HG02973 (cell line): ENCODE results near the gene BCL2.
A peak's percentile ranks its signal among the peaks of the same experiment; 100 is the strongest.
"Not testable (repeated sequence)": the region's sequence is repeated elsewhere in the genome, so short reads cannot be mapped to it uniquely, and the experiment has no call there.

Experiments used
- ATAC-seq: cut with Tn5 transposase; IDR thresholded peaks from one replicate; pipeline ENCODE4 v1.9.1; 2021; ENCODE audit warnings: moderate library complexity; ENCODE audit not compliant: unreplicated experiment

Gene BCL2

GRCh38 chr18:63319383-63320122 lies at the start of gene BCL2:
Gene BCL2, minus strand, starts transcription at chr18:63319769.
- ATAC-seq, result peak; percentile 11

- no peak for ATAC-seq
These were observed 49.0 kb upstream of the BCL2 start for GRCh38 chr18:63368611-63369010.

GRCh38 chr18:63367053-63367953 lies 47.7 kb upstream of the BCL2 start, which contains the start of gene KDSR:
Gene KDSR, minus strand, starts transcription at chr18:63367206. Its CDS starts 88 bp downstream, at chr18:63367118.
- ATAC-seq, result peak; percentile 80

- peak; percentile 32 for ATAC-seq
These were observed 46.9 kb upstream of the BCL2 start for GRCh38 chr18:63366213-63367052.

GRCh38 chr18:63365876-63366212 lies 46.3 kb upstream of the BCL2 start:
- no peak for ATAC-seq

GRCh38 chr18:63363951-63364350 lies 44.4 kb upstream of the BCL2 start:
- ATAC-seq, result no peak

- ATAC-seq, result not testable (repeated sequence)
These were observed 43.9 kb upstream of the BCL2 start for GRCh38 chr18:63363420-63363819.

GRCh38 chr18:63356272-63356896 lies 36.8 kb upstream of the BCL2 start:
- ATAC-seq, result no peak

- ATAC-seq, result no peak
These were observed 30.7 kb upstream of the BCL2 start for GRCh38 chr18:63350230-63350629.

- no peak for ATAC-seq
These were observed 29.1 kb upstream of the BCL2 start for GRCh38 chr18:63348508-63349136.

GRCh38 chr18:63346480-63347183 lies 27.1 kb upstream of the BCL2 start:
- ATAC-seq, result no peak

GRCh38 chr18:63346031-63346430 lies 26.5 kb upstream of the BCL2 start:
- no peak for ATAC-seq

- no peak for ATAC-seq
These were observed 25.3 kb upstream of the BCL2 start for GRCh38 chr18:63344918-63345317.

GRCh38 chr18:63344263-63344662 lies 24.7 kb upstream of the BCL2 start:
- ATAC-seq, result no peak

- ATAC-seq, result no peak
These were observed 22.6 kb upstream of the BCL2 start for GRCh38 chr18:63342206-63342605.

GRCh38 chr18:63339920-63340484 lies 20.4 kb upstream of the BCL2 start:
- ATAC-seq, result no peak

- ATAC-seq, result no peak
These were observed 17.0 kb upstream of the BCL2 start for GRCh38 chr18:63336366-63337099.

- ATAC-seq, result no peak
These were observed 11.5 kb upstream of the BCL2 start for GRCh38 chr18:63331105-63331504.
